Measurements from ENCODE around the gene FBXO47.

Gene FBXO47

GRCh38 chr17:38908676-38909181, 58.5 kb downstream of the FBXO47 start:
- TF ChIP-seq ZNF629 (tag by site-specific recombination; IDR thresholded peaks at IDR 0.05) (no peak), ZNF114 (tag by site-specific recombination; IDR thresholded peaks at IDR 0.05) (no peak), ZNF138 (tag by site-specific recombination; IDR thresholded peaks at IDR 0.05; ENCODE audit: borderline replicate concordance) (no peak), ZNF544 (tag by site-specific recombination; IDR thresholded peaks at IDR 0.05) (no peak), ZIC2 (tag by site-specific recombination; IDR thresholded peaks at IDR 0.05) (peak; percentile 48; the same call in 1 of the 2 replicates), SETDB1 (IDR thresholded peaks at IDR 0.05; ENCODE audit: insufficient read length, low read length) (no peak), ZNF341 (tag by site-specific recombination; IDR thresholded peaks at IDR 0.05; ENCODE audit: low read depth) (0 out of 2 replicates have a peak, but pooled peaks have one; percentile 12), ZNF426 (tag by site-specific recombination; IDR thresholded peaks at IDR 0.05) (no peak), BCL6B (tag by site-specific recombination; IDR thresholded peaks at IDR 0.05) (no peak), ZNF521 (tag by site-specific recombination; IDR thresholded peaks at IDR 0.05) (no peak), MZF1 (tag by site-specific recombination; IDR thresholded peaks at IDR 0.05; ENCODE audit: borderline replicate concordance) (no peak), ZNF155 (tag by site-specific recombination; IDR thresholded peaks at IDR 0.05) (no peak), ZNF449 (tag by site-specific recombination; IDR thresholded peaks at IDR 0.05) (no peak), ZFP3 (tag by site-specific recombination; IDR thresholded peaks at IDR 0.05; ENCODE audit: low read depth) (no peak)
- peaks cover 0 to 19% of the 10 kb centered on the region in 2 experiments; a peak in 2 of 3 replicates for H3K36me3 ChIP-seq (ENCODE audit: control insufficient read depth in 2 of 2, insufficient read depth in 1 of 2, low read length in 2 of 2)
- no peaks in the 10 kb centered on the region for H3K9me3 ChIP-seq (ENCODE audit: control insufficient read depth, insufficient read depth, low read depth, low read length)
- H3K4me3 ChIP-seq (ENCODE audit: low read depth, low read length) = no peak overlapping the region
- H3K27ac ChIP-seq (ENCODE audit: extremely low read depth, low read depth, low read length) = no peak overlapping the region
- ChIA-PET CTCF (no interaction called here), POLR2A (interaction anchor here (0.7 kb wide), 1 partner anchor 39 kb away, joined by 3 read pairs; the partner anchor contains the start of gene LASP1)
- no peaks in the 10 kb centered on the region for H3K4me1 ChIP-seq (ENCODE audit: control insufficient read depth, insufficient read depth, low read length)

- ChIA-PET POLR2A (interaction anchor here (0.7 kb wide), 1 partner anchor 38 kb away, joined by 3 read pairs; the partner anchor contains the start of gene LASP1), CTCF (interaction anchor here (0.6 to 0.9 kb wide), 3 partner anchors 14 to 31 kb away, joined by 3 to 4 read pairs (median 3); no protein-coding TSS in a partner anchor)
- Histone ChIP-seq H3K4me3 (ENCODE audit: low read depth, low read length) (no peak overlapping the region), H3K27ac (ENCODE audit: extremely low read depth, low read depth, low read length) (no peak overlapping the region), H3K36me3 (ENCODE audit: control insufficient read depth in 2 of 2, insufficient read depth in 1 of 2, low read length in 2 of 2) (peaks cover 0 to 20% of the 10 kb centered on the region in 2 experiments; a peak in 2 of 3 replicates), H3K9me3 (ENCODE audit: control insufficient read depth, insufficient read depth, low read depth, low read length) (no peaks in the 10 kb centered on the region), H3K4me1 (ENCODE audit: control insufficient read depth, insufficient read depth, low read length) (no peaks in the 10 kb centered on the region)
- TF ChIP-seq ZXDB (tag by site-specific recombination; IDR thresholded peaks at IDR 0.05) (no peak), ZBTB21 (tag by site-specific recombination; IDR thresholded peaks at IDR 0.05) (no peak)
Observed at GRCh38 chr17:38907930-38908675, 59.1 kb downstream of the FBXO47 start.

- H3K4me1 ChIP-seq (ENCODE audit: control insufficient read depth, insufficient read depth, low read length) = no peaks in the 10 kb centered on the region
- H3K27ac ChIP-seq (ENCODE audit: extremely low read depth, low read depth, low read length) = no peak overlapping the region
- peaks cover 0 to 21% of the 10 kb centered on the region in 2 experiments; a peak in 2 of 3 replicates for H3K36me3 ChIP-seq (ENCODE audit: control insufficient read depth in 2 of 2, insufficient read depth in 1 of 2, low read length in 2 of 2)
- H3K4me3 ChIP-seq (ENCODE audit: low read depth, low read length) = no peak overlapping the region
- ChIA-PET POLR2A (interaction anchor here (0.6 to 1.1 kb wide), 2 partner anchors 37 to 246 kb away, joined by 3 to 5 read pairs; partner anchors contain the start of gene LASP1), CTCF (interaction anchor here (0.8 to 0.9 kb wide), 2 partner anchors 17 to 171 kb away, joined by 3 to 4 read pairs; no protein-coding TSS in a partner anchor)
- H3K9me3 ChIP-seq (ENCODE audit: control insufficient read depth, insufficient read depth, low read depth, low read length) = no peaks in the 10 kb centered on the region
- no peak for TF ChIP-seq KLF17 (tag by site-specific recombination; IDR thresholded peaks at IDR 0.05)
- TF ChIP-seq ZBTB8A (tag by site-specific recombination; IDR thresholded peaks at IDR 0.05) = no peak
- TF ChIP-seq ZBTB11 (tag by site-specific recombination; conservative IDR thresholded peaks at IDR 0.05; ENCODE audit: low read depth) = no peak
- TF ChIP-seq GLI2 (tag by site-specific recombination; IDR thresholded peaks at IDR 0.05; ENCODE audit: borderline replicate concordance, low read depth) = no peak
- TF ChIP-seq ZNF560 (tag by site-specific recombination; IDR thresholded peaks at IDR 0.05; ENCODE audit: borderline replicate concordance) = no peak
- TF ChIP-seq ZNF16 (tag by site-specific recombination; IDR thresholded peaks at IDR 0.05; ENCODE audit: low read depth) = no peak
Observed at GRCh38 chr17:38906460-38907228, 60.6 kb downstream of the FBXO47 start.

All from HEK293 (cell line).